Smooth muscle cell (in vitro differentiated cells): ENCODE data around the gene CARMIL1. TPM values are rescaled to one million over a fixed set of nuclear protein-coding genes. Genes with fewer than 3 reads are reported as not detected.

Source experiments
- DNase-seq: peaks from one replicate; lab custom pipeline; 2025; ENCODE audit not compliant: unreplicated experiment; lab: John Stamatoyannopoulos, UW
- H2AFZ ChIP-seq: fragments of 200-600 bp; sonication (generic); 2 replicates; pipeline ENCODE4 v1.6.0; 2016; ENCODE audit warnings: antibody characterized with exemption, low read depth, mild to moderate bottlenecking
- H3F3A ChIP-seq: fragments of 200-600 bp; sonication (generic); 2 replicates; pipeline ENCODE4 v1.6.0; 2017; ENCODE audit warnings: antibody characterized with exemption, low read depth
- H3K27ac ChIP-seq: fragments of 200-600 bp; sonication (generic); 2 replicates; pipeline ENCODE4 v1.5.1; 2016; ENCODE audit warnings: low read depth, mild to moderate bottlenecking
- H3K27me3 ChIP-seq: fragments of 200-600 bp; sonication (generic); 2 replicates; pipeline ENCODE4 v1.6.1; 2016; ENCODE audit warnings: low read depth, mild to moderate bottlenecking
- H3K36me3 ChIP-seq: fragments of 200-600 bp; sonication (generic); 2 replicates; pipeline ENCODE4 v1.5.1; 2016; ENCODE audit warnings: low read depth
- H3K4me1 ChIP-seq: fragments of 200-600 bp; sonication (generic); 2 replicates; pipeline ENCODE4 v1.5.1; 2016; ENCODE audit warnings: low read depth
- H3K4me2 ChIP-seq: fragments of 200-600 bp; sonication (generic); 2 replicates; pipeline ENCODE4 v1.6.0; 2016; ENCODE audit warnings: mild to moderate bottlenecking
- H3K4me3 ChIP-seq: fragments of 200-600 bp; sonication (generic); 2 replicates; pipeline ENCODE4 v1.5.1; 2016; ENCODE audit warnings: mild to moderate bottlenecking
- H3K79me2 ChIP-seq: fragments of 200-600 bp; sonication (generic); 2 replicates; pipeline ENCODE4 v1.6.0; 2016; ENCODE audit warnings: low read depth, mild to moderate bottlenecking
- H3K9ac ChIP-seq: fragments of 200-600 bp; sonication (generic); 2 replicates; pipeline ENCODE4 v1.6.0; 2016; ENCODE audit warnings: low read depth
- H3K9me3 ChIP-seq: fragments of 200-600 bp; sonication (generic); replicated peaks from 2 replicates; pipeline ENCODE4 v1.5.1; 2016; ENCODE audit warnings: low read depth
- H4K20me1 ChIP-seq: fragments of 200-600 bp; sonication (generic); 2 replicates; pipeline ENCODE4 v1.6.0; 2016; ENCODE audit warnings: low read depth
- WGBS: methylation state at CpG from one replicate; pipeline ENCODE4 v1.1.7; 2016; ENCODE audit warnings: low lambda C conversion rate; 5-methylcytosine and 5-hydroxymethylcytosine counted together
- polyA plus RNA-seq: library from polyadenylated mRNA; unstranded; fragments of >200 nt; fragmentation: Nextera tagmentation; extraction: Ambion mirVana; gene quantifications from 2 replicates; pipeline ENCODE4 v1.2.1, GENCODE V29; 2016
- total RNA-seq: library from RNA; depleted of rRNA; stranded (reverse); fragments of >200 nt; gene quantifications from 2 replicates; pipeline ENCODE4 v1.2.3, GENCODE V29; 2014
- TF ChIP-seq, protein P1 (sequence below): fragments of 200-600 bp; sonication (generic); IDR thresholded peaks from 2 replicates; pipeline ENCODE4 v1.5.1; 2017; ENCODE audit warnings: borderline replicate concordance, mild to moderate bottlenecking, antibody characterized with exemption; ENCODE audit not compliant: insufficient read depth, poor library complexity, severe bottlenecking

Gene CARMIL1
- total and polyA plus RNA-seq, 2 experiments from 2014 or later: 7.6 to 24.1 TPM

GRCh38 chr6:25341923-25342619 lies 62.9 kb downstream of the CARMIL1 start:
- peaks cover 19% of the 10 kb centered on the region for H3K79me2 ChIP-seq
- H4K20me1 ChIP-seq: peaks cover 20% of the 10 kb centered on the region
- peaks cover 8% of the 10 kb centered on the region for H3K4me1 ChIP-seq
- peaks cover 3% of the 10 kb centered on the region for H3F3A ChIP-seq
- no peaks in the 10 kb centered on the region for H3K9me3 ChIP-seq
- H3K9ac ChIP-seq: no peak overlapping the region
- H3K4me2 ChIP-seq: no peak overlapping the region
- H2AFZ ChIP-seq: no peak overlapping the region
- peak overlapping the region; percentile 53 for H3K27ac ChIP-seq
- no peaks in the 10 kb centered on the region for H3K36me3 ChIP-seq
- TF ChIP-seq, protein P1, sequence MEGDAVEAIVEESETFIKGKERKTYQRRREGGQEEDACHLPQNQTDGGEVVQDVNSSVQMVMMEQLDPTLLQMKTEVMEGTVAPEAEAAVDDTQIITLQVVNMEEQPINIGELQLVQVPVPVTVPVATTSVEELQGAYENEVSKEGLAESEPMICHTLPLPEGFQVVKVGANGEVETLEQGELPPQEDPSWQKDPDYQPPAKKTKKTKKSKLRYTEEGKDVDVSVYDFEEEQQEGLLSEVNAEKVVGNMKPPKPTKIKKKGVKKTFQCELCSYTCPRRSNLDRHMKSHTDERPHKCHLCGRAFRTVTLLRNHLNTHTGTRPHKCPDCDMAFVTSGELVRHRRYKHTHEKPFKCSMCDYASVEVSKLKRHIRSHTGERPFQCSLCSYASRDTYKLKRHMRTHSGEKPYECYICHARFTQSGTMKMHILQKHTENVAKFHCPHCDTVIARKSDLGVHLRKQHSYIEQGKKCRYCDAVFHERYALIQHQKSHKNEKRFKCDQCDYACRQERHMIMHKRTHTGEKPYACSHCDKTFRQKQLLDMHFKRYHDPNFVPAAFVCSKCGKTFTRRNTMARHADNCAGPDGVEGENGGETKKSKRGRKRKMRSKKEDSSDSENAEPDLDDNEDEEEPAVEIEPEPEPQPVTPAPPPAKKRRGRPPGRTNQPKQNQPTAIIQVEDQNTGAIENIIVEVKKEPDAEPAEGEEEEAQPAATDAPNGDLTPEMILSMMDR: no peak
- H3K4me3 ChIP-seq: no peak overlapping the region
- 96% methylated on average over 4 of the region's 4 CpGs for WGBS
- no peaks in the 10 kb centered on the region for H3K27me3 ChIP-seq
- DNase-seq: no peak

DNA sequence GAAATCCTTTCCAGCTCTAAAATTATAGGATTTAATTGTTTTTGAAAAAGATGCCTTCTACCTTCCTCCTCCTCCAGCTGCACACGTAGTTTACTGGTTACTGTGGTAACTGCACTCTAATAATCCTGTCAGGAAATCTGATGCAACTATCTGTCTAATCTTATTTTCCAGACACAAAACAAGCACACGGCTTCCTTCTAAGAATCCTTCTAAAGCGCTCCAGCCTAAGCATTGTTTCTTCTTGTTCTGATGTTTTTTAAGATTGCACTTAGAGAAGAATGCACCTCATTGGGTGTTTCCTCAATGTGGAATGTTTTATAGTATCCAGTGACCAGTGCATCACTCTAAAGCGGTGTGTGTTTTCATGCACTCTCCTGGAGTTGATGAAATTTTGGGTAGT lies 63.6 kb downstream of the CARMIL1 start:
- peak overlapping the region; percentile 50 for H3K4me2 ChIP-seq
- no peak overlapping the region for H2AFZ ChIP-seq
- TF ChIP-seq, protein P1: no peak
- no peak overlapping the region for H3K9ac ChIP-seq
- H3K36me3 ChIP-seq: no peaks in the 10 kb centered on the region
- no peaks in the 10 kb centered on the region for H3K27me3 ChIP-seq
- H3K27ac ChIP-seq: peak overlapping the region; percentile 53
- 28% methylated on average over 4 of the region's 4 CpGs for WGBS
- H3K4me3 ChIP-seq: no peak overlapping the region
- H4K20me1 ChIP-seq: peaks cover 20% of the 10 kb centered on the region
- DNase-seq: no peak
- H3K79me2 ChIP-seq: peaks cover 21% of the 10 kb centered on the region
- peaks cover 3% of the 10 kb centered on the region for H3F3A ChIP-seq
- peaks cover 8% of the 10 kb centered on the region for H3K4me1 ChIP-seq
- no peaks in the 10 kb centered on the region for H3K9me3 ChIP-seq

DNA sequence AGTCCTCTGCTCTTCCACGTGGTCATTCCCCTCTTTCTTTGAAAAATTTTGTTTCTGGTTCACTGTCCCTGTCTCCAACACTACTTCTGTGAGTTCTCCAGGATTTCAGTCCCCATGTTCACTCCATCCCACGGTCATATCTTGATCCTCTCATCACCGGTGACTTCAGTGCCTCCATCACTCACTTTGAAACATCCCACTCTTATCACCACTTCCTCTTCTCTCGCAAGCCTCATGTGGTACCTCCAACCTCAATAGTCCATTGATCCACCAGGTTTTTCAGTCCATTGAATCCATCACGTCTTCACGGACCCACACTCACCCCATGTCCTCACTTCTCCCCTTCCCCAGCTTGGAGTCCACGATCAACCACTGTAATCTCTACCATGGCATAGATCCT lies 64.8 kb downstream of the CARMIL1 start:
- Histone ChIP-seq H3K9me3 (no peaks in the 10 kb centered on the region), H3K9ac (no peak overlapping the region), H3F3A (peaks cover 3% of the 10 kb centered on the region), H4K20me1 (peaks cover 20% of the 10 kb centered on the region), H2AFZ (no peak overlapping the region), H3K79me2 (peaks cover 30% of the 10 kb centered on the region), H3K27me3 (no peaks in the 10 kb centered on the region), H3K36me3 (no peaks in the 10 kb centered on the region), H3K27ac (no peak overlapping the region), H3K4me1 (peaks cover 8% of the 10 kb centered on the region), H3K4me3 (no peak overlapping the region), H3K4me2 (no peak overlapping the region)
- TF ChIP-seq, protein P1: no peak
- 88% methylated on average over 7 of the region's 7 CpGs for WGBS
- DNase-seq: no peak

GRCh38 chr6:25344827-25345226 lies 65.7 kb downstream of the CARMIL1 start:
- H3K36me3 ChIP-seq: no peaks in the 10 kb centered on the region
- H3K4me3 ChIP-seq: no peak overlapping the region
- H3K79me2 ChIP-seq: peaks cover 31% of the 10 kb centered on the region
- no peak overlapping the region for H3K9ac ChIP-seq
- no peak overlapping the region for H2AFZ ChIP-seq
- TF ChIP-seq, protein P1: no peak
- peaks cover 3% of the 10 kb centered on the region for H3F3A ChIP-seq
- H3K27me3 ChIP-seq: no peaks in the 10 kb centered on the region
- DNase-seq: no peak
- no peak overlapping the region for H3K4me2 ChIP-seq
- H4K20me1 ChIP-seq: peaks cover 13% of the 10 kb centered on the region
- WGBS: 77% methylated on average over 5 of the region's 5 CpGs
- H3K27ac ChIP-seq: no peak overlapping the region
- H3K4me1 ChIP-seq: peaks cover 8% of the 10 kb centered on the region
- no peaks in the 10 kb centered on the region for H3K9me3 ChIP-seq
